GM18499 (cell line): ENCODE measurements around the gene DSCAML1.
"Not testable (repeated sequence)": the region's sequence is repeated elsewhere in the genome, so short reads cannot be mapped to it uniquely, and the experiment has no call there.

Experiments used
- ATAC-seq: cut with Tn5 transposase; IDR thresholded peaks from one replicate; pipeline ENCODE4 v1.9.1; 2021; ENCODE audit warnings: moderate number of reproducible peaks; ENCODE audit not compliant: insufficient read depth, unreplicated experiment

Gene DSCAML1

DNA sequence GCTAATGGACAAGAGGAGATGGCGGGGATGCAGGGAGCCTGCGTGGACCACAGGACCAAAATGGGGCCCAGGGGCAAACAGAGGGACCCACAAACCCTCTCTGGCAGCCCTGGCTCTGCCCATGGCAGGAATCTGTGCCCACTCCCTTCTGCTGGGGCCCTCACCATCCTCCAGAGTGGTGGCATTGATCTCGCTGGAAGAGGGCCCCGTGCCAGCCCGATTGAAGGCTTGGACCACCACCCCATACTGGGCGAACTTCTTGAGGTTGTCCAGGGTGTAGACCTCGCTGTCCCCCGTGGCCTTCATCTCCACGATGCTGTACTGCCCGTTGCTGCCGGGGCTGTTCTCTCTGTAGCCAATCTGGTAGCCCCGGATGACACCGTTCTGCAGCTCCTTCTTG is 332.2 kb downstream of the DSCAML1 start:
- ATAC-seq: no peak

DNA sequence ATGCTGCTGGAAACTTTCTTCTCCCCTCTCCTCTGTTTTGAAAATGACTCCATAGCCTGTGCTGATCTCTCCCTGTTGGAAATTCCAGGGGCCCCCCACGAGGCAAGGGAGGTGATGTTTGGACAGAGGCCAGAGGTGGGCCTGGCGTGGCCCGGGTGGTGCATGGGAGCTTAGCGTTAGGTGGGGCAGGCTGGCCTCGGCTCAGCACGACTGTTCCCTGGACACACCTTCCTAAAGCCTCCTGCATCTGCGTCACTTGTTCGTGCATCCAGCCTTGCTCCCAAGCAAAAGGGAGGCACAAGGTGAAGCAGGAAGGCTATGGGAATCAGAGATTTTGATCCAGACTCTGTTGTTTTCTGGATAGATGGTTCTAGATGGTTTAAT is 334.2 kb downstream of the DSCAML1 start:
- ATAC-seq: no peak

DNA sequence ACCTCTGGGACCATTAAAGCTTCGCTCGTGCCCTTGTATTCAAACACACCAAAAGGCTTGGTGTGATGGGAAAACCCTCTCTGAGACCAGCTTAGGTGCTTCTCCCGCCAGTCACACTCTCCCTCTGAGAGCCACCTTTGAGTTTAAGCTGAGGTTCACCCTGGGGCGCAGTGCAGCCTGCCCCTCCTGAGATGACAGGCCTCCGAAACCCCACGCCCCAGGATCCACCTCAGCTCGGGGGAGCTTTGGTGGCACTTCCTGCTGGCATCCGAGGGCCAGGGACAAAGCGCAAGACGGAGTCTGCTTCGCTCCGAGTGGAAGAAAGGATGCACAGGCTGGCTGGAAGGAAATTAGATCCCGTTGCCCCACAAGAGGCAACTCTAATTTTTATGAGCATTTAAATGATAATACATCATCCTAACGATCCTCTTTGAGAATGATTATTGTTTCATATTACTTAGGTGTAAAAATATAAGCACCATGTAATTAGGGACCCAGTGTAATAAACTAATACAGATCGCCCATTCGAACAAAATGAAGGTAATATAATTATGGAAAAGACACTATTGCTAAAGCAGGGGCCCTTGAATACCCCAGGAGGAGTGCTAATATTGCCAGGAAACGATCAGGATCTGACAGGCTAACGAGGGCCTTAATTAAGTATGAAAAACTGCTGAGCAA is 334.7 kb downstream of the DSCAML1 start:
- ATAC-seq: no peak

DNA sequence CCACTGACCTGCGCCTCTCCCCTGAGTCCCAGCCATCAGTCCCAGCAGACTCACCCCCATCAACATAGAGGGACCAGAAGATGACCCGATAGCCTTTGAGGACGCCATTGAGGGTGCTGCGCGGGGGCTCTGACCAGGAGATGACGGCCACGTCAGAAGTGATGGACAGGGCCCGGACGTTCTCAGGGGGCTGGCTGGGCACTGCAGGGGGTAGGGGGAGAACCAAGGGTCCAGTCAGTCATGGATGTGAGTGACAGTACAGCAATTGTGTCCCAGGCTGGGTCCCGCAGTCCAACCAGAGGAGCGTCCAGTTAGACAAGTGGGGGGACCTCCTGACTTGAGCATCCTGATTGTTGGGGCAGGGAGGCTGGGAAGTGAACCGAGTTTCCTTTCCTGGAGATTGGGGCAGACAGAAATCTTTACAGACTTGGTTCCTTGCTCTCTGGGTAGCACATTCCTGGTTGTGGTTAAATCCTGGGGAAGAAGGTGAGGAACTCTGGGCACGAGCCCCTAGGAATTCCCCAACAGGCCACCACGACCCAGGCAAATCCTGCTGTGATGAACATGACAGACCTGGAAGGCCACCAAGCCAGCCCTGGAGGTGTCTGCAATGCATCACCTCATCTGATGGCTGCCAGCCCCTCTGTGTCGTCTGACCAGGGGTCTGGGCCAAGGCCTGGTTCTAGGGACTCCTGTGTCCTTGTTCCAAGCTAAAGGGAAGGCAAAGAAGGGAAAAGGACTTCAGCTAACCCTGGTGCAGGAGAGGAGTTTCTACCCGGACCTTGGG is 335.4 kb downstream of the DSCAML1 start:
- ATAC-seq: no peak

DNA sequence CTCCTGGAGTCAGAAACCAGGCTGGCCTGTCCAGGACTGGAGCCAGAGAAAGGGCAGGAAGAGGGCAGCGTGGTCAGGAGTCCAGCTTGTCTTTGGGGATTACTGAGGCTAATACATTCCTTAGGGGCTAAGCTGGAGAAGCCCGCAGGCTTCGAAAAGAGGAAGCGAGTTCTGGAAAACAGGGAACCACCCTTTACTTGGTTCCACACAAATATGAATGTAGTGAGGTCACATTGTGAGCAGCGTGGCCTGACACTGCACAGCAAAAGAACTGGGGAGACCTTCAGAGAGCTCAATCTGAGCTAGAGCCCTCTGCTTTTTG is 337.1 kb downstream of the DSCAML1 start:
- no peak for ATAC-seq

DNA sequence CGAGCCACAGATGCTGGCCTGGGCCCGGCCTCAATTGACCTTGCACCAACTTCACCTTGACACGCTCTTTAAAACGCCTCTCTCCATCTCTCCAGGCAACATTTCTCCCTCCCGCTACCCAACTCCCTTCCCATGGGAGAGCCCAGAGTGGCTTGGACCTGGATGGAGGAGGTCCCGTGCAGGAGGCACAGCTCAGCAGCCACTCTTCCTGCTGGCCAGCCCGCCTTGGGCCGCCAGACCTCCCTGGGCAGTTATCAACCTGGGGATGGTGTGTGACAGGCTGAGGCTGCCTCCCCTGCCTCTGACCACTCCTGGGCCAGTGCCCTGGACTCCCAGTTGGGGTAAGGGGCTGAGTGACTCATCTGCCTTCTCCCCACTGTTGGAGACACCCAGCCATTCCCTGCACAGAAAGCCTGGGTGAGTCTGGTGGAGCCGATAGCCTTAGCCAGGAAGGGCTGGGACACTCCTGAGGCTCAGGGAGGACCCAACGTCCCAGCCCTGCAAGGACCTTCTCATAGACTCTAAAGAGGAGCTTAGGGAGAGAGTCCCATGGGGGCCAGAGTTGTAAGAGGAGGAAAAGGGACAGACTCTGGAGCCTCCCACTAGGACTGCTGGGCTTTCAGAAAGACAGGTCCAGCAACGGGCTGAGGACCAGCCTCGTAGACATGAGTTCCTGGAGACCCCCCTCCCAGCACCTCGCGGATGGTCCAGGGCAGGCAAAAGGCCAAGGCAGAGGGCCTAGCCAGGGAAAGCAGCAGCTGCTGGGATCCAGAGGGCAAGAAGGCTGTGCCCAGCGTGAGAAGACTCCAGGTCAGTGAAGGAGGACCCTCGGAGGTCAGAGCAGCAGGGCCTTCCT is 337.7 kb downstream of the DSCAML1 start:
- no peak for ATAC-seq

DNA sequence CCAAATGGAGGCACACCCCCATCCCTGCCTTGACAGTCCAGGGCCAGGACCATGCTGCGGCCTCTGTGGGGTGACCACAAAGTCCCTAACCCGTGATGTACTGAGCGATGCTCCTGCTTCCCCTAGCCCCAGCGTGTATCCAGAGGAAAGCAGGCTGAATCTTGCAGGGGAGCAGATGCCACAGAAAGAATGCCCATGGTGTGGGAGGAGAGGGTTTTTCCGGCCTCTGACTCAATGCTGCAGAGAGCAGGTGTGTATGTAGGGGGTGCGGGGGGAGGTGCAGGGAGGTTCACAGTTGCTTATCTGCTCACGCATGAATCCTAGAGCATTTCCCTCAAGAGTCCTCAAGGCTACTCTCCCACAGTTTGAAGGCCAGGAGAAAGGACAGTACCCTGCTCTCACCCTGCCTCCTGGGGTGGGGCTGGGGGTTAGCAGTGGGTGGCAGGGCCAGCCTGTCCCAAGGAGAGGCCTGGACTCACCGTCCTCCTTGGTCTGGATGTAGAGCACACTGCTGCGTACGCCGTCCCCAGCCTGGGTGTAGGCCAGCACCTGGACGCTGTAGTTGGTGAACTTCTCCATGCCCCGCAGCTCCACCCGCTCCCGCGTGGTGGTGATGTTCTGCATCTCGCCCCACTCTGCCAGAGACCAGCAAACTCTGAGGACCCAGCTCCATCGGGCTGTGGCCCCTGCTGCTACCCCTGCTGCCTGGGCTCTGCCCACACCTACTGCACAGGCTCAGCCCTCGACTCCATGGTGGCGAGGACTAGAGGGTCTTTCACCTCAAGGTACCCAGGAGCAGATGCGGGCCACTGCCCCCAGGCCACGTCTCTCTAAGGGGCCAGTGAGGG is 338.5 kb downstream of the DSCAML1 start:
- ATAC-seq: no peak

DNA sequence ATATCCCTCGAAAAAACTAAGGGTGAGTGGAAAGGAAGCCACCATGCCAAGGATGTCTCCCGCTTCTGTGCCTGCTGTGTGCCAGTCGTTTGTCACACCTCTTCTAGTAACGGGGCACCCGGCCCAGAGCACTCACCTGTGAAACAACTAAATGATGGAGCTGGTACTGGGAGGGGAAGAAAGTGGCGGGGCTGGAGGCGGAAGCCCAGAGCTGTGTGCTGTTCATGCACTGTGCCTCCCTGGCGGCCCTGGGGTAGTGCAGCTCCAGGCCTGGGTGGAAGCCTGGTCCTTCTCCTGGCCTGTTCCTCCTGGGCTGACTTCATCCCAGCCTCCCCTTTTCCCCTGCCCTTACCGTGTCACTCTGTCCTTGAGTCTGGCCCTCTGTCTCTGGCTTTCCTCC is 339.2 kb downstream of the DSCAML1 start:
- no peak for ATAC-seq

DNA sequence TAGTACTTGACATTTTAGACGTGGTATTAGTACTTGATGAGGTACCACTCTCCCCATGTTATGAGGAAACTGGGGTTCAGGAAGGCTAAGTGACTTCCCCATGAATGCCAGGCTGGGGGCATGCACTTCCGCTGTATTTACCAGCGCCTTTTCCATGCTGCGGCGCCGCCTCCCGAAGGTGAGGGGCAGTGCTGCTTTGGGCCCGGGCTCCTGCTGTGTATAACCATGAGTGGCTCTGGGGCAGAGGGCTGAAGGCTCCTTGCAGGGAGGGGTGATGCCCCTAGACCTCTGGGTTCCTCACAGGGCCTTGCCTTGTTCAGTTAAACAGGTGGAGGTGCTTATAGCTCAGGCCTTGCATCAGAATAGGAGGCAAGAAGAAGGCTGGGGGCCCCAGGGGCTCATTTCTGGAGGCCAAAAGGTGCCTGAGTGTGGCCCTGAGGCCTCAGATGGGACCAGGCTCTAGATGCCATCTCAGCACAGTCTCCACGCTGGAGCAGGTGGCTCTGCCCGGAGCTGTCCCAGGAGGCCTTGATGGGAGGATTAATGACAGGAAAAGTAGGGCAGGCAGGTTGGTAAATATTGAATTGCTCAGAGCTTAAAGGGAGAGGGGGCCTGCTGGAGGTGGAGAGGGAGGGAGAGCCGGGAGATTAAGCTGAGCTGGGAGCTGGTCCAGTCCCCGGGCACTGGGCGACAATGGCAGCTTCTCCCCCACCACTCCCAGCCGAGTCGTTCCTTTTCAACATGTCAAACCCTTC is 339.8 kb downstream of the DSCAML1 start:
- ATAC-seq: no peak

DNA sequence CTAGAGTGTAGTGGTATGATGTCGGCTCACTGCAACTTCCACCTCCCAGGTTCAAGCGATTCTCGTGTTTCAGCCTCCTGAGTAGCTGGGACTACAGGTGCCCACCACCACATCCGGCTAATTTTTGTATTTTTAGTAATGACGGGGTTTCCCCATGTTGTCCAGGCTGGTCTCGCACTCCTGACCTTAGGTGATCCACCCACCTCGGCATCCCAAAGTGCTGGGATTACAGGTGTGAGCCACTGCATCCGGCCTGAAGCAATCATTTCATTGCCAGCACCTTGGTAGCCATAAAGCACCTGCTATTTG is 340.3 kb downstream of the DSCAML1 start:
- not testable (repeated sequence) for ATAC-seq

DNA sequence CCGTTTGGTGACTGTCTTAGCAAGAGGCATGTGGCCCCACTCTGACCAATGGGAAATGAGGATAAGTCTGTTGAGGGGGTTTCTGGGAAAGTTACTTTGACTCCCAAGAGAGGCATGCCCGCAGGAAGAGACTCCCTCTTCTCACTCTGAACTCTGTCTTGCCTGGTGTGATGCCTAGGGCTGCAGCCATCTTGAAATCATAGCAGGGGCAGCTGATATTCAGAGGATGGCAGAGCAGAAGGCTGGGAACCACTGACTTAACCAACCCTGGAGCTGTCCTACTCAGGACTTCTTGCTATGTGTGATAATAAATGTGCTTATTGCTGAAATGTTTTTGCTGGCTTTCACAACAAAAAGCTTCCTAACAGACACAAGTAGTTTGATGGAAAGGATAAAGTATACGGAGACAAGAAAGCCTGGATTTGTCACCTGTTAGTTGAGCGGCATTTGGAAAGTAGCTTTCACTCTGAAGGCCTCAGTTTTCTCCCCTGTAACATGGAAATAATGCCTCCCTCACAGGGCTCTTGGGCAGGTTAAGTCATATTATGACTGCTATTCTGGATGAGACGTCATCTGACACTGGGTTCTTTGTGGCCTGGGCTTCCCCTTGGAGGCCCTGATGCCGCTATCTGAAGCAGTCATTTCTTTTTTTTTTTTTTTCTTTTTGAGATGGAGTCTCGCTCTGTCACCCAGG is 340.8 kb downstream of the DSCAML1 start:
- peak; percentile 64 for ATAC-seq

DNA sequence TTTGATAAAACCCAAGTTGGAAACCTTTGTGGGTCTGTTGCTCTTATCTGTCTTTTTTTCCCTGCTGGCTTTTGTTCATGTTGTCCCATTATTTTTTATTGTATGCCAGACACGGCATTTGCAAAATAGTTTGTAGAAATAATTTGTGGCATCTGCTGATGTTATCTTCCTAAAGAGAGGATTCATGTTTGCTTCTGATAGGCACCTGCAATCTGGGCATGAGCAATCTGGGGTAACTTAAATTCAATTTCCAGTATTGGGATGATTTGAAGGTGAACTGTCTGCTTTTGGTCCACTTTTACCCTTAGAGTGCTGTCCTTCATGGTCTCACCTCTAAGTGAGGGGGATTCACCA is 342.5 kb downstream of the DSCAML1 start:
- ATAC-seq: no peak

DNA sequence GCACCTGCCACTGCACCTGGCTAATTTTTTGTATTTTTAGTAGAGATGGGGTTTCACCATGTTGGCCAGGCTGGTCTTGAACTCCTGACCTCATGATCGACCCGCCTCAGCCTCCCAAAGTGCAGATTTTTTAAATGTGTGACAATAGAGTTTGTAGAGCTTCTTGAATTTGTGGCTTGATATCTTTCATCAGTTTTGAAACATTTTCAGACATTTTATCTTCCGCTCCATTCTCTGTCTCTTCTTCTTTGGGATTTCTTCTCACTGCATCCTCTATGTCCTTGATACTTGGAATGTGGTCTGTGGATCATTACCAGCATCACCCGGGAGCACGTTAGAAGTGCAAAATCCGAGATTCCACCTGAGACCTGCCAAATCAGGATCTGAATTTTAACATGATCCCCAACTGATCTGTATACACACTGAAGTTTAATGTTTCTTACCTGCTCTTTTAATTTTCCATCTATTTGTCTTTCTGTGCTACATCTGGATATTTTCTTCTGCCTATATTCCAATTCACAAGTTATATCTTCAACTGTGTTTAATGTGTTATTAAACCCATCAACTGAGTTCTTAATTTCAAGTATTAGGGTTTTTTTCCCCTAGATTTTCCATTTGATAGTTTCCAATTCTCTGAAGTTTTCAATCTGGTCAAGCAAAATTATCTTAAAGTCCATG is 343.0 kb downstream of the DSCAML1 start:
- no peak for ATAC-seq

DNA sequence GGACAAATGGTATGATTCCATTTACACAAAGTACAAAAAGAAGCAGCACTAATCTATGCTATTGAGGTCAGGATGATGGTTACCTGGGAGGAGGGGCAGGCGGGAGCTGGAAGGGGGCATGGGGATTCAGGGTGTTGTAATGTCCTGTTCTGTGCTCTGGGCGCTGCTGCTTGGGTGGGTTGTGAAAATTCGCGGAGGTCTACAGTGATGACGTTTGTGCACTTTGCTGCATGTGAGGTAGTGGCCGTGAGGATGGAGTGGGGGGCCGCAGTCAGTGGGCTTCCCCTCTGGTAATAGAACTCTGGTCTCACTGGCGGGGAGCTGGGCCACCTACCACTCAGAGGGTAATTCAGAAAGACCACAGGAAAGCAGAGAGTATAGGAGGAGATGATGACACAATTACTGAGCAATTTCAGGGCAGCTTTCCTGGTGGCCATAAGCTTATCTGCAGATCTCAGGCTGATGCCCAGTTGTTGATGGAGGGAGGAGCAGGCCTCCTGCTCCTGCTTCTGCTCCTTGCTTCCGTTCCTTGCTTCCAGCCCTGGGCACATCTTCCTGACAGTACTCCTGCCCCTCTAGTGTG is 347.8 kb downstream of the DSCAML1 start:
- ATAC-seq: no peak

DNA sequence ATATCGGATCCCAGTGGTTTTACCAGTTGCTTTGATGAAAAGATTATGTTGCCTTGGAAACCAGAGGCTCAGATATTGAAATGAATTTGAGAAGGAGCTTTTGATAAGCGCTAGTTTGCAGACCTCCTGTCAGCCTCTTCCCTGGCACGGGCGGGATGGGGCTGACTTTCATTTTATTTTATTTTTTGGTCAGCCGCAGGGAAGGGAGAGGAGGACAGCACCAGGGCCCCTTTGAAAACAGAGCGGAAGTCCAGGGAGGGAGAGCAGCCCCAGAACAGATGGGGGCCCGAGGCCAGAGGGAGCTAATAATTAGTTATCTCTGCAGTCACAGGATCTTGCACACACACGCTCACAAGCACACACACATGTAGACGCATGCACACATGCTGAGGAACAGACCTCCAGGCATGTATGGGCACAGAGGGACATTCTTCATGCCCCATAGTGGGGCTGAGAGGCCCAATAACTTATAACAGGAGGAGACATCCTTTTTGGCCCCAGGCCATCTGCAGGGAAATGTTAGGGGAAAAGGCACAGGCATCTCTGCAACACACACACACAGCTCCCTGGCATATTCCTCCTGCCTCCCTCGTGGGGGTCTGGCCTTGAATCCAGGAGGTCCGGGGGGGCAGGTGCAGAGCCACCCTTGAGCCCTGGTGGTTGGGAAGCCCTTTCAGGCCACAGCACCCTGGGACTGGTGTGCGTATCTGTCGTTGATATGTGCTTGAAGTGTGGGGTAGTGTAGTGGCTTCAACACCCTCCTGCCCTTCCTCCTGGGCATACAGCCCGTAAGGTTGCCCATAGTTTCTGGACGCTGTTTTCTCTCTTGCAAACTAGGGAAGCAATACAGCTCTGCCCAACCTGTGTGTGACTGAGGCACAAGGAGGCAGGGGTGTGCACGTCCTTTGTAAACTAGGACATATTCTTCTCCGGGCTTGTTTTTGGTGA is 352.0 kb downstream of the DSCAML1 start:
- ATAC-seq: no peak

DNA sequence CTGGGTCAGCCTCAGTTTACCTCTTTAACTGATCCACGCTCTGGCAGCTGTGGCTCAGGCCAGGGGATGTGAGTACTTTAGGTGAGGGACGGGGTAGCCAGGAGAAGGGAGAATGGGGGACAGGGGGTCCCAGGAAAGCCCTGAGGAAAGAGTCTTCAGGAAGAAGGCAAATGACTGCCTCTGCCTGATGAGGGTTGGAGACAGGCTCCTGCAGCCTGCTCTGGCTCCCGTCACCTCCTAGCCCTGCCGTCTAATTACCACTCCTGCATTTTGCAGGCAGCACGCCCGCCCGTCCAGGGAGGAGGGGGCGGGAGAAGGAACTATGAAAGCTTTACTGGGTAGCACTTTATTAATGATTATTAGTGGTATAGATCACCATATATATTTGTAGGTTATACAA is 352.8 kb downstream of the DSCAML1 start:
- ATAC-seq: no peak
